HL-60 (cell line): Measurements from ENCODE around the gene PKDCC.

ENCODE experiments used
- DNase-seq, 2 experiments: peaks; one replicate each; pipeline ENCODE4 v3.0.0-alpha.2; 2010 to 2020; ENCODE audit warnings: low read depth in 1 of 2, low spot score in 1 of 2
- H3K27ac ChIP-seq: fragments of 250-450 bp; sonication (Bioruptor Pico); replicated peaks from 2 replicates; pipeline ENCODE4 v1.5.1; 2020; ENCODE audit warnings: mild to moderate bottlenecking, moderate library complexity
- H3K27me3 ChIP-seq: fragments of 250-450 bp; sonication (Bioruptor Pico); 2 replicates; pipeline ENCODE4 v1.5.1; 2021; ENCODE audit warnings: mild to moderate bottlenecking, moderate library complexity; ENCODE audit not compliant: insufficient read depth, poor library complexity, severe bottlenecking
- H3K4me3 ChIP-seq: replicated peaks from 2 replicates; pipeline ENCODE4 v1.5.1; 2011; ENCODE audit warnings: mild to moderate bottlenecking, control low read depth, low read length; ENCODE audit not compliant: insufficient read depth
- CTCF ChIP-seq: IDR thresholded peaks from one replicate; pipeline ENCODE4 v1.5.1; 2011; ENCODE audit warnings: low read length, control low read depth, inconsistent platforms; ENCODE audit not compliant: insufficient read depth
- GABPA ChIP-seq: IDR thresholded peaks from 2 replicates; pipeline ENCODE4 v1.6.1; 2012; ENCODE audit warnings: low read depth
- POLR2AphosphoS5 ChIP-seq: IDR thresholded peaks from 2 replicates; pipeline ENCODE4 v1.6.1; 2012; ENCODE audit warnings: low read depth
- REST ChIP-seq: IDR thresholded peaks from 2 replicates; pipeline ENCODE4 v1.6.1; 2012; ENCODE audit warnings: low read depth; ENCODE audit not compliant: insufficient replicate concordance
- SPI1 ChIP-seq: IDR thresholded peaks from 2 replicates; pipeline ENCODE4 v1.6.1; 2012; ENCODE audit warnings: low read depth, mild to moderate bottlenecking, borderline replicate concordance
- long read RNA-seq: library from polyadenylated mRNA; unstranded; transcript quantifications from one replicate; pipeline ENCODE4 v2.0.0, GENCODE V29; 2020

The PKDCC gene
- long read RNA-seq, result 0 reads

- Histone ChIP-seq H3K27ac (no peak within 1 kb of the TSS), H3K27me3 (peaks cover 33% of the 10 kb centered on the region), H3K4me3 (no peak within 1 kb of the TSS)
- TF ChIP-seq POLR2AphosphoS5 (no peak), GABPA (no peak), REST (no peak), CTCF (no peak), SPI1 (no peak)
- DNase-seq, result no peak
These were observed at the start of gene PKDCC for GRCh38 chr2:42047488-42048298. Gene PKDCC, plus strand, starts transcription at chr2:42048021. Its CDS starts 179 bp downstream, at chr2:42048200.

GRCh38 chr2:41998186-41999127, 49.4 kb upstream of the PKDCC start:
- TF ChIP-seq SPI1, result no peak
- TF ChIP-seq POLR2AphosphoS5, result no peak
- no peak for TF ChIP-seq GABPA
- TF ChIP-seq REST, result no peak
- no peak for TF ChIP-seq CTCF
- H3K27ac ChIP-seq, result no peak overlapping the region
- no peak for DNase-seq
- no peak overlapping the region for H3K4me3 ChIP-seq
- H3K27me3 ChIP-seq, result no peaks in the 10 kb centered on the region

GRCh38 chr2:41999128-41999480, 48.7 kb upstream of the PKDCC start:
- H3K27ac ChIP-seq, result no peak overlapping the region
- no peak for TF ChIP-seq SPI1
- TF ChIP-seq POLR2AphosphoS5, result no peak
- no peak for TF ChIP-seq CTCF
- TF ChIP-seq GABPA, result no peak
- no peak for TF ChIP-seq REST
- H3K27me3 ChIP-seq, result no peaks in the 10 kb centered on the region
- no peak overlapping the region for H3K4me3 ChIP-seq
- DNase-seq, result no peak
